Glomerular visceral epithelial cell (primary cell): Measurements from ENCODE around the gene CAMTA1.

Experiments used
- DNase-seq: peaks from one replicate; pipeline ENCODE4 v3.0.0-alpha.2; 2016; ENCODE audit errors: extremely low spot score

The CAMTA1 gene

DNA sequence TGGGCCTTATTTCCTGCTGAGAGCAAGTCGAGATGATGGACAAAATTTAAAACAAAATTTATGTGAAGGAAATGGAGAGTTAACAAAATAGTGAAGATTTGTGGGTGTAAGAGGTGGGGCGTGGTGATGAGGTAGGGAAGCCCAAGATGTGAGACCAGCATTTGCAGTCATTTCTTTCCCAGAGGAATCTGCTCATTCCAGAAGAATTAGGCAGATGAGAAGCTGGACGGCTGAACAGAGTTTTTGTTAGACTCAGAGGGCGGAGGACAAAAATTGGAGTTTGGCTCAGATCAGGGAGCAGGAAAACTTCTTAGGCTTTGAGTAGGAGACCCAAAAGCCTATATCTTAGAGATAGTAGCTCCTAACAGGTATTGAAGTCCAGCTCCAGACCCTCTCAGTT, 65.3 kb downstream of the CAMTA1 start:
- DNase-seq, result no peak

DNA sequence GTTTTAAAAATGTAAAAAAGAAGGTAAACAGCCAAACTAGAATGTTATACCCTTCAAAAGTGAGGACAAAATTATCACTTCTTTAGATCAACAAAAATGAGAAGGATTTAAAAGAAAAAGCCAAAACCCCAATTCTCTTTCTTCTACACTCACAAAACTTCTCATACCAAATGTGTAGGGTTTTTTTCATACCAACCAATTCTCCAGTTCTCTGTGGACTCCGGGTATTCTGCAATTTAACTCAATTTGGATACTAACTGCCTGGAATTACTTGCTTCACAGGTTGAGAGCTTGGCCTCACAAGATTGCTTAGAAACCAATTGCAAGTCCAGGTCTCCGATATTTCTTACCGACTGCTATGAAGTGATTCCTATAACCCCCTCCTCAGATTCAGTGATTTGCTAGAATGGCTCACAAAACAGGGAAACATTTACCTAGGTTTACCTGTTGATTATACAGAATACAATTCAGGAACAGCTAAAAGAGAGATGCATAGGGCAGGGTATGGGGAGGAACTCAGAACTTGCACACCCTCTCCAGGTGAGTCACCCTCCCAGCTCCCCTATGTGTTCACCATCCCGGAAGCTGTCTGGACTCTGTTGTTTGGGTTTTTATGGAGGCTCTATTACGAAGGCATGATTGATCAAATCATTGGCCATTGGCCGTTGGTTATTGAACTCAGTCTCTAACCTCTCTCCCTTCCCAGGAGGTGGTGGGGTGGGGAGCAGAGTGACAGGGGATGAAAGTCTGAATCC, 67.1 kb downstream of the CAMTA1 start:
- no peak for DNase-seq

DNA sequence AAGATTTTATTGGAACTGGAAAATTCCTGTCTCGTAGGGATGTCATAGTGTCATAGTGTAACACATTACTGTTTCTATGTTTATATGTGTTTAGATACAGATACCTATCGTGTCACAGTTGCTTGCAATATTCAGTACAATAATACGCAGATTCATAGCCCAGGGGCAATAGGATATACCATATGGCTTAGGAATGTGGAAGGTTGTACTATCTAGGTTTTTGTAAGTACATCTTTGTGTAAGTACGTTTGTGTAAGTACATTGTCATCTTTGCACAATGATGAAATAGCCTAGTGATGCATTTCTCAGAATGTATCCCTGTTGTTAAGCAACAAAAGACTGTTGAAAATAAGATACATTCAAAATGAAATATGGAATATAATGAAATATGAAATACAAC, 68.9 kb downstream of the CAMTA1 start:
- DNase-seq, result no peak

DNA sequence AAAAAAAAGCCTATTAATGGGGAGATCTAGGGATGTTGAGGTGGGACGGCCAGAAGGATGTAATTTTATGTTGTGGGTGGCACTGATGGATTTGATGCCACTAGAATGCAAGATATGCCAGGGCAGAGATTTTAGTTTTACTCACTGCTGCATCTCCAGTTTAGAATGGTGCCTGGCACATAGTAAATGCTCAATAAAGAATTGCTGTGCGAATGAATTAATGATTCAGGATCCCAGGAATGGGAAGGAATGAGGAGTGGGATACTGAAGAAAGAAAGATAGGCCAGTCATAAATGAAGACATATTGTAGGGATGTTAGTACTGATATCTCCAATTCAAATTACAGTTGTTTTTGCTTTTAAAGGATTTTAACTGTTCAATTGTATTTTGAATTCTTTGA, 72.6 kb downstream of the CAMTA1 start:
- no peak for DNase-seq

DNA sequence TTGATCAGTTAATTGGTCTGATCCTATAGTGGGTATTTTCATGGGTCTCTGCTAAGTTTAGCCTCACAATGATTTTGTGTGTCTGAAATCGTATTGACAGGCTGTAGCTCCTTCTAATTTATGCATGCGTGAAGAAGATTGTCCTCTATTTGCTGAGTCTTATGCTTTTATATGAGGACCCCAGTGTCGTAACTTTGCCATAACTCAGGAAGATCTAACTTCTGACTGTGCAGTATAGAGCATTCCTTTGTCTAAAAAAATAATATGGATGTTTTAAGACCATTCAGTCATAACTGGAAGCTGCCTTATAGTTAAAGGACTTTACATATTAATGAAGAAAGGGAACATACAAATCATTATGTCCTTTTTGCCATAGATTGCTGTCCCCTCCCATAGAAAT, 73.3 kb downstream of the CAMTA1 start:
- no peak for DNase-seq

DNA sequence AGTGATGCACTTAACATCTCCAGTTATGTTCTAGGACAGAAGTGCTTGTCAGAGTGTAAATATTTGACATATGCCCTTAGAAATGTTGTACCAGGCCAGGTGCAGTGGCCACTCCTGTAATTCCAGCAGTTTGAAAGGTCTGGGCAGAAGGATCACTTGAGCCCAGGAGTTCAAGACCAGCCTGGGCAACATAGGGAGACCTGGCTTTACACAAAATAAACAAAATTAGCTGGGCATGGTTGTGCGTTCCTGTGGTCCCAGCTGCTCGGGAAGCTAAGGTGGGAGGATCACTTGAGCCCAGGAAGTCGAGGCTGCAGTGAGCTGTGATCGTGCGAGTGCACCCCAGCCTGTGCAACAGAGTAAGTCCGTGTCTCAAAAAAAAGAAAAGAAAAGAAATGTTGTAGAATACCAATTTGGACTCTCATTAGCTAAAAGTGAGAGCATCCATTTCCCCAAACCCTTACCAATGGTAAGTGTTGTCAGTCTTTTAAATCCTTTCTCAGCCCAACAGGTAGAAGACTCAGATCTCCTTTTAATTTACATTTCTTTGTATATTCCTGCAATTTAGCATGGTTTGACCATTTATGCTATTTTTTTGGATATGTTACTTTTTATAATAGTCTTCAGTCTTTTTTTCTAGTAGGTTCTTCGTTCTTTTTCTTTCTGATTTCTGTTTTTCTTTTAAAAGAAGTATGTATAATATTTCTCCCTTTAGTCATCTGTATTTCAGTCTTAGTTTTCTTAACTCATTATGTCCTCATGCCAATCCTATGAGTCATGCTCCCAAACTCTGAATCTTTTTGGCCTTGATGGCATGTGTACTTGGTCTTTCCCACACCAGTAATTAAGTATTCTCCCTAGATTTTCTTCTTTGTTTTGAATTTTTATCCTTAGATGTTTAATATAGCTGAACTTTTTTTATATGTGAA, 74.4 kb downstream of the CAMTA1 start:
- DNase-seq, result peak; percentile 88

DNA sequence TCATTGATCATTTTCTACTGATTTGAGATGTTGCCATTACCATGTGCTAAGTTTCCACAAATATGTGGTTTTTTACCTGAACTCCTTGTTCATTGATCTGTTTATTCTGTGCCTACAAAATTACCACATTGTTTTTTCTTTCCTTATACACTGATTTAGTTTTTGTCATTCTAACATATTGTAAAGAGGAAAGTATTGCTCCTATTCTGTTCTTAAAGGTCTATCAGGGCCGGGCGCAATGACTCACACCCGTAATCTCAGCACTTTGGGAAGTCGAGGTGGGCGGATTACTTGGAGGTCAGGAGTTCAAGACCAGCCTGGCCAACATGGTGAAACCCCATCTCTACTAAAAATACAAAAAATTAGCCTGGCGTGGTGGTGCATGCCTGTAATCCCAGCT, 75.1 kb downstream of the CAMTA1 start:
- no peak for DNase-seq

DNA sequence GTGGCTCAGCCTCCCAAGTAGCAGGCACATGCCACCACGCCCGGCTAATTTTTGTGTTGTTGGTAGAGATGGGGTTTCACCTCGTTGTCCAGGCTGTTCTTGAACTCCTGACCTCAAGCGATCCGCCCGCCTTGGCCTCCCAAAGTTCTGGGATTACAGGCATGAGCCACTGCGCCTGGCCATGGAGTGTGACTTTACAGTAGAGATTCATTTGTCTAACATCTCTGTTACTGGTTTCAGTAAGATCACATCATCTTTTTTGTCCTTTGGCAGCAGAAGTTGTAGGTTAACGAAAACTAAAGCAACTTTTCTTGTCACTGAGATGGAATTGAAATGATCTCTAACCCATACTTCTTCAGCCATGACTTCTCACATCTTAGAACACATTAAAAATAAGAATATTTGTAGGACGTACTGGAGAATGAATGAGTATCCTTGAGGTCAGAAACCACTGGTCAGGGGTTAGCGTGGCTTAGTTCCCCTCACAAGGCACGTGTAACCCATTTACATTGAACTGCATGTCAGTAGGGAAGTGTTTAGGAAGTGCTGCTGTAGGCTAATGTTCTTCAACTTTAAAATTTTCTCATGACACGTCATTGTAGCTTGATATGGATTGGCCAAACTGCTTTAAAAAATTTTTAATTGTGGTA, 75.9 kb downstream of the CAMTA1 start:
- no peak for DNase-seq

DNA sequence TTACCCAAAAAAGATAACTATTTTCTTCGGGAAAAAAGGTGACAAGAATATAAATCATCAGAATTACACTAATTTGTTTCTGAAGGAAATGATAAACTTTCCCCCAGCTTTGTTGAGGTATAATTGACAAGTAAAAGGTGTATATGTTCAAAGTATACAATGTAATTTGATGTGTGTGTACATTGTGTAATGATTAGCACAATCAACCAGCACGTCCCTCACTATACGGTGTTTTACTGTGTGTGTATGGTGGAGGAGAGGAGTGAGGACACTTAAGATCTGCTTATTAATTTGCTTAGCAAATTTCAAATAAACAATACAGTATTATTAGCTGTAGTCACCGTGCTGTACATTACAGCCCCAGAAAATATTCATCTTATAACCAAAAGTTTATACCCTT, 77.7 kb downstream of the CAMTA1 start:
- DNase-seq, result no peak

DNA sequence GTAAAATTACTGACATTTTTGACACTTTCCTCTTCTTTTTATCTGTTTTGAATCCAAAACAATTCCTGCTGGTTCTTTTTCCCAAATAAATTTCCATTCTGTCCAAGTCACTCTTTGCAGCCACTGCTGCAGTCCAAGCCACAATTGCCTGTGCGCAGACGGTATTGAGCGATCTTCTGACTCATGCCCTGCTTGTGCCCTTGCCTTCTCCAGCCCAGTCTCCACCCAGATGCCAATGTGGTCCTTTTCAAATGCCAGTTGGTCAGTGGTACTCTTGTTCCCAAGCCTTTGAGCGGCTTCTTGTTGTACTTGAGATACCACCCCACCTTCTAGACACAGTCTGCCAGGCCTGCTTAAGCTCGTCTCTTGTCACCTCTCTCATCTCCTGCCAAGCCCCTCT, 78.9 kb downstream of the CAMTA1 start:
- no peak for DNase-seq

DNA sequence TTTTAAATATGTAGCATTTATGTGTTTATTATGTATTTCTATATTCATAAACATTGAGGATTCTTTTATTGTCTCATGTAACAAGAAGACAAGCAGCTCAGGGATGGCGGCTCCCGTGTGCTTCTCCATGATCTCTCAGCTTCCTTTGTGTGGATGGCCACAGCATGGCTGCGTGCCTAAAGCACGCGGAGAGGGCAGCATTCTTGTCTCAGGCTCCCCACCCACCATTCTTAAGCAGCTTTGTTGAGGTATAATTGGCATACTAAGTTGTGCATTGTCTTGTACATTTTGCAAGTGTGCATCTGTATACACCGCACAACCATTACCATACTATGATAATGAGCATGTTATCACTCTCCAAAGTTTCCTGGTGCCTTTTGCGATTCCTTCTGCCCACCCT, 81.6 kb downstream of the CAMTA1 start:
- no peak for DNase-seq

DNA sequence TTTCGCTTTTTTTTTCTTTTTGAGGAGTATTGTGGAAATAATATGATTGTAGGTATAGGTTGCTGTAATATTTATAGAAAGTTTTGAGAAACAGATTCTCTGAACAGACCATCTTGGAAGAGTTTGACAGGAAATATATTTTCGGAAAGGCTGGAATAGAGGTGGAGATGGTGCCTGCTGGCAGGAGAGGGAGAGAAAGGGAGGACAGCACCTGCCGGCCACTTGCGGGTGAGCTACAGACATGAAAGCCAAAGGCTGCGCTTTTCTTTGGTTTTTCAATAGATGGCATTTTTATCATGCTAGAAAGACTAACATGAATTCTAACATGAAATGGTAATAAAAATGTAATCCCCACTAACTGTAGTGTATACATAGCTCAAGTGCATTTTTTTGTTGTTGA, 82.1 kb downstream of the CAMTA1 start:
- DNase-seq, result no peak

DNA sequence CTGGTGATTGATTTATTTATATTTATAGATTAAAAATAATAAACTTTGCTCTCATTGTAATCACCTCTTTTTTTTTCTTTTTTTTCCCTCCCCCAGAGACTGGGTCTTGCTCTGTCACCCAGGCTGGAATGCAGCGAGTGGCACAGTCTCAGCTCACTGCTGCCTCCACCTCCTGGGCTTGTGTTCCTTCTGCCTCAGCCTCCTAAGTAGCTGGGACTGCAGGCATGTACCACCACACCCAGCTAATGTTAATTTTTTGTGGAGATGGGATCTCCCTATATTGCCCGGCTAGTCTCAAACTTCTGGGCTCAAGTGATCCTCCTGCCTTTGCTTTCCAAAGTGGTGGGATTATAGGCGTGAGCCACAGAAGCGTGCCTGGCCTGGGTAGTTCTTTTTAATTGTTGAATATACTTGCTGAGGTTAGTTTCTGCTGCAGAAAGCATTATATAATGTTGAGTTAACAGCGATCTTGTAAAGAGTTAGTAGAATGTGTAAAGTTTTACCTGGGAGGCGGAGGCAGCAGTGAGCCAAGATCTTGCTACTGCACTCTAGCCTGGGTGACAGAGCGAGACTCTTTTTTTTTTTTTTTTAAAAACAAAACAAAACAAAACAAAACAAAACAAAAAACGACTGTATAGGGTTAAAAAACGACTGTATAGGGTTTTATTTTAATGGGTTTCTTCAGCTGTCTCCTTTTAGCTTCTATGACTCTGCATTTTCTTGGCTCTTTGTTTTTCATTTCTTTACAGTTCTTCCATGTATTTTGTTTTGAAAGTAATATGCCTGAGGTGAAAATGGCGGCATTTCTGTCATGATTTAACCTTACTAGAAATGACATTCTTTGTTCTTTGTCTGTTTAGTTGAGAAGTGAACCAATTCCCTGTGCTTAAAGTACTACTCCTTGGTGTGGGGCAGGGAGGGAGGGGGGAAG, 82.7 kb downstream of the CAMTA1 start:
- DNase-seq, result no peak

DNA sequence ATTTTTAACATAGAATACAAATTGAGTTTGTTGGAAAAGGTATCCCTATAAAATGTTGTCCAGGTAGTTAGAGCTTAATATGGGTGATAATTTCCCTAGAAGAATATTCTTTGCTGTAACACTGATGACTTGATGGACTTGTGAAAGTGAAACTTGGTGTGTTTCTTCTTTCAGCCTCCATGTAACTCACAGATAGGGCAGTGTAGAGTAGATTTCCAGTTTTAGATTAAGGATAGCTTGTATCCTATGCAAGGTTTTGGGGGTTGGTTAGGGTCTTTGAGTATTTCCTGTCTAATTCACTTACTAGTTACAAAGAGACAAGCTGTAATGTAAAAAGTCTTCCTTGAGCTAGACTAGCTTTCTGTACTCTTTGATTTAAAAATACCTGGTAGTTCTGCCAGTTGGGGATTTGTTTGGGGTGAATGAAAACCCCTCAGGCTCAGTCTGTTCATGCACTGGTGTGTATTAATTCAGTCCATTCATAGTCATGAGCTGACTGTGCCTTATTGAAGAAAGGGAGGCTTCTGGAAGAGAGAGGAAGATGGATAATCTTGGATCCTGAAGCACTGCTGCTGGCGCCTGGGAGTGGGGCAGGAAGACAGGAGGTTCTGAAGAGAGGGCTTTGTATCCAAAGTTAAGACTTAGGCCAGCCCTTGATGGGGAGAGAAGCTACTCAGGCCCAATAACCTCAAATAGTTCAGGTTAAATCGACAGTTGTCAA, 83.6 kb downstream of the CAMTA1 start:
- DNase-seq, result no peak

DNA sequence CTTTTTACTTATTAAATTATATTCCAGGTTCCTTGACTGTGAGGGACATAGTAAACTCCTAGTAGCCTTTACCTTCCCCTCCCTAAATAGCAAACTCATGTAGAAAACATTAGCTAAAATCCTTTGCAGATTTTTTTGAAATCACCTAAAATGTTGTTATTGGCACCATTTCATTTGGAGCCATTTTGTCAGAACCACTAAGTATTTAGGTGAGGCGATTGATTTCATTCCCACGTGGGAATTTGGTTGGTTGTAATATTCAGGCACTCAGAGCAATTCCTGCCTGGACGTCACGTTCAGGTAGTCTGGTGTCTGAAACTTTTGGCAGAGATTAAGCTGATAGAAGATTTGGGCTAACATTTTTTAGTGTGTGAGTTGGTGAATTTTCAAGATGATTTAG, 84.3 kb downstream of the CAMTA1 start:
- DNase-seq, result no peak

DNA sequence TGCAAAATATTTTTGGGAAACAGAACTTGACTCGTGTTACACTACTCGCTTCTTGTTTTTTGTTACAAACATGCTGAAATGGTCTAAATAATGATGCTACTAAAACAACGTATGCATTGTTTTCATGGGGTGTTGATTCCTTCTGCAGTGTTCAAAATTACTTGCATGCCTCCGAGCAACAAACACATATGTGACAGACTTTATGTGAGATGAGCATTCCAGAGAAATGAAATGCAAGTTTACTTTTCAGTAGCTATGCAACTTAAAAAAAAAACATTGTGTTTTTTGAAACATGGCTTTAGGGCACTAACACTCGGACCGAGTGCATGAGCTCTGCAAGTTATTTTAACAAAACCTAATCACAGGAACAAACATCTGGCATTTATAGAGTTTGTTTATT, 84.8 kb downstream of the CAMTA1 start:
- no peak for DNase-seq

DNA sequence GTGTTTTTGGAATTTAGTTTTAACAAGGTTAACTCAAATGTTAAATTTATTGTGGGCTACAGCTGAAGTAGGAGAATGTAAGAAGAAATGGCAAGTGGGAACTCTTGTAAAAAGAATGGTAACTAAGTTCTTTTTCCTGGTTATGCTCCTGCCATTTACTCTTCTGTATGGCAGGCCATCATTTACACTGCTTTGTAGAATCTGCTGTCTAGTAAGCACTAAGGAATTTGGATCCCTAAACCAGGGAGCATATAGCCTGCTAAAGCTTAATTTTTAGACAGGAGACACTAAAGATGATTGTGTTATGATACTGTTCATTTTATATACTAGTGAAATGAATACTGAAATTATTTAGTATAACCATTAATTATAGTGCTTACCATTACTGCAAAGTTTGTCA, 85.3 kb downstream of the CAMTA1 start:
- no peak for DNase-seq

DNA sequence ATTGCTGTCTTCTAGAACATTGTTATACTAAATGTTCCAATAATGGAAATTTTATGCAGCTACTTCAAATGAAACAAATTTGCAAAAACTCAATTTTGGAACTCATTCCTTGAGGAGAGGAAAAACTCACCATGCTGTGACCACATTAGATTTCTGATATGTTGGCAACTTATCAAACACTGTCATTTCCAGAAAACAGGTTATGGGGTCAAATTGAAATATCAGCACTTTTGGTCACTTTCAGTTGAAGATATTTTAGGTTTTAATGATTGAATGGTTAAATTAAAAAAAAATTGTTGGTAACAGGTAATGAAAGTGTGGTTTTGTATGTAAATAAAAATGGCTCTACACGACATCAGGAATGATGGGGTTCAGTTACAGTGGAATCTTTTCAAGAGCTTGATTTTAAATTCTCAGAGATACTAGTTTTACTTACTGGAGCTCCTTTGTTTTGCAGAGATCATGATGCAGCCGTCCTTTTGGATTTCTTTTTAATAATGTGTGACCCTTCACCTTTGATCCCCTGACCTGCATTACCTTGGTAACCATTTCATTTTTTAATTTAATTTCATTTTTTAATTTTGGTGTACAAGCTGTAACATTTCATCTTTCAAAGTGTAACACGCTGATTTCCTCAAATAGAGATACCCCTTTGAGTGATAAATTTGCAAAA, 86.2 kb downstream of the CAMTA1 start:
- DNase-seq, result no peak

DNA sequence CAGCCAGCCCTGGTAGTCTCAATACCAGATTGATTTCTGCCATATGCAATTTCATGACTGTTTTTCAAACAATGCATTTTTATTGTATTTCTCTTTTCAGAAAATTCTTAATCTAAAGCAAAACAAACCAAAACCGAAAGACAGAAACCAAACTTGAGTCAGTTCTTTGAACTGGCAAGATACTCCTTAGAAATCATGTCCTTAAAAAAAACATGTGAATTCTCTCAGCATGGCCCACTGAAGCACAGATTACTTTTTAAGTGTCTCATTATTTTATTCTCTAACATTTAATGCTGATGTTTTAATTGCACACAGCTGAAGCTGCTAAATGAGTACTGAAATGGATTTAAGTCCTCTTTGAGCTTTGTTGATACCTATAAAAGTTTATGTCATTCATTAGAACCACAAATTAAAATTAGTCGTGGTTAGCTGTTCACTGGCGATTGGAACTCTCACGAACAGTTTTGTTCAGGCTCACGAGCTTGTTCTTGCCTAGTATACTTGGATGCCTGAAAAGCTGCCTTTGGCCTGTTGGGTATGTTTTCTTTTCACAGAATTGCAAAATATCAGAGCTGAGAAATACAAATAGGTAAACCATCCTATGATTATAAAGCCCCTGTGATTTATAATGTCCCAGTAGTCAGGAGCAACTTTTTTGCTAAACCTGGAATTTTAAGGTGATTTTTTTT, 87.5 kb downstream of the CAMTA1 start:
- no peak for DNase-seq
